Left lung (tissue), 10 donors: ENCODE data around the gene LGALS13. TPM values are rescaled to one million over a fixed set of nuclear protein-coding genes. Genes with fewer than 3 reads are reported as not detected.
"Not testable (repeated sequence)": the region's sequence is repeated elsewhere in the genome, so short reads cannot be mapped to it uniquely, and the experiment has no call there.

Source experiments
- ATAC-seq: fragments of 200-7000 bp; cut with Tn5 transposase; one replicate; pipeline ENCODE4 v1.9.1; 2020; ENCODE audit warnings: moderate library complexity
- DNase-seq, 4 donors: peaks; one replicate each; pipeline ENCODE4 v3.0.0-alpha.2; 2013 to 2020
- H3K27ac ChIP-seq, 2 donors: fragments of 200-600 bp; sonication (generic) in 1 of 2; one replicate each; pipeline versions ENCODE4 v1.5.0 to v1.8.0; 2020 to 2021
- H3K27me3 ChIP-seq, 2 donors: fragments of 200-600 bp; sonication (generic) in 1 of 2; one replicate each; pipeline versions ENCODE4 v1.5.0 to v1.8.0; 2020 to 2021
- H3K36me3 ChIP-seq, 2 donors: fragments of 200-600 bp; sonication (generic) in 1 of 2; one replicate each; pipeline versions ENCODE4 v1.5.0 to v1.8.0; 2020 to 2021
- H3K4me1 ChIP-seq, 2 donors: fragments of 200-600 bp; one replicate each; pipeline ENCODE4 v1.8.0; 2021
- H3K4me3 ChIP-seq, 2 donors: fragments of 200-600 bp; sonication (generic) in 1 of 2; one replicate each; pipeline versions ENCODE4 v1.5.0 to v1.8.0; 2020 to 2021; ENCODE audit warnings: mild to moderate bottlenecking in 1 of 2
- H3K9me3 ChIP-seq, 2 donors: fragments of 200-600 bp; sonication (generic) in 1 of 2; one replicate each; pipeline versions ENCODE4 v1.5.0 to v1.8.0; 2020 to 2021
- CTCF ChIP-seq, 2 donors: fragments of 200-600 bp; sonication (generic) in 1 of 2; IDR thresholded peaks; one replicate each; pipeline versions ENCODE4 v1.5.0 to v1.8.0; 2021; ENCODE audit warnings: antibody characterized with exemption in 2 of 2
- intact Hi-C, 2 donors: fragments of 100-400 bp; cut with DNase I; formaldehyde crosslinking; loops; one replicate each; pipeline versions ENCODE4 v1.11.2 to v1.14.2; 2022
- polyA plus RNA-seq, 6 donors: library from polyadenylated mRNA; unstranded; fragments of 120-200 nt; gene quantifications; one replicate each; pipeline ENCODE4 v1.2.1, GENCODE V29; 2013; ENCODE audit not compliant: insufficient read length in 6 of 6
- total RNA-seq, 2 donors: library from RNA; stranded (reverse); fragmentation: NEBNext Ultra II Directional; extraction: Animal tissue kit (Norgen Biotek cat#: 25700); gene quantifications; one replicate each; pipeline ENCODE4 v1.2.1, GENCODE V29; 2021
- donor health status: DM: no; HTN: yes; CAD: no.
- donor health status: DM: no; HTN: no; CAD: no.

The LGALS13 gene
- total and polyA plus RNA-seq, 8 donors: not detected

- ATAC-seq: no peak
- Histone ChIP-seq H3K4me1 (no peaks in the 10 kb centered on the region), H3K27ac (no peak overlapping the region), H3K27me3 (peaks cover 0 to 10% of the 10 kb centered on the region in 2 donors), H3K4me3 (no peak overlapping the region), H3K36me3 (no peaks in the 10 kb centered on the region), H3K9me3 (no peaks in the 10 kb centered on the region)
- intact Hi-C loops: no loop called here
- no peak for DNase-seq
- TF ChIP-seq CTCF (IDR thresholded peaks at IDR 0.05): no peak
Observed at GRCh38 chr19:39607021-39607420, 4.7 kb downstream of the LGALS13 start.

- no peak overlapping the region for H3K4me3 ChIP-seq
- TF ChIP-seq CTCF (IDR thresholded peaks at IDR 0.05): no peak
- ATAC-seq: no peak
- H3K9me3 ChIP-seq: no peaks in the 10 kb centered on the region
- no peaks in the 10 kb centered on the region for H3K36me3 ChIP-seq
- intact Hi-C loops: no loop called here
- no peak for DNase-seq
- no peak overlapping the region for H3K27ac ChIP-seq
- peaks cover 0 to 8% of the 10 kb centered on the region in 2 donors for H3K27me3 ChIP-seq
- H3K4me1 ChIP-seq: no peaks in the 10 kb centered on the region
Observed at GRCh38 chr19:39607561-39607960, 5.2 kb downstream of the LGALS13 start.

GRCh38 chr19:39613597-39613996 is 11.3 kb downstream of the LGALS13 start:
- intact Hi-C loops: no loop called here
- no peaks in the 10 kb centered on the region for H3K36me3 ChIP-seq
- TF ChIP-seq CTCF (IDR thresholded peaks at IDR 0.05): no peak
- no peak overlapping the region for H3K27ac ChIP-seq
- DNase-seq (no peak), ATAC-seq (no peak)
- peaks cover 0 to 10% of the 10 kb centered on the region in 2 donors for H3K9me3 ChIP-seq
- no peak overlapping the region for H3K4me3 ChIP-seq
- peaks cover 0 to 4% of the 10 kb centered on the region in 2 donors for H3K27me3 ChIP-seq
- no peaks in the 10 kb centered on the region for H3K4me1 ChIP-seq

GRCh38 chr19:39617745-39618144 is 15.4 kb downstream of the LGALS13 start:
- no peaks in the 10 kb centered on the region for H3K4me1 ChIP-seq
- peaks cover 0 to 31% of the 10 kb centered on the region in 2 donors for H3K27me3 ChIP-seq
- H3K9me3 ChIP-seq: peaks cover 0 to 10% of the 10 kb centered on the region in 2 donors
- H3K27ac ChIP-seq: no peak overlapping the region
- intact Hi-C loops: no loop called here
- ATAC-seq (no peak), DNase-seq (no peak)
- no peak overlapping the region for H3K4me3 ChIP-seq
- no peak for TF ChIP-seq CTCF (IDR thresholded peaks at IDR 0.05)
- no peaks in the 10 kb centered on the region for H3K36me3 ChIP-seq

GRCh38 chr19:39623946-39624345 is 21.6 kb downstream of the LGALS13 start:
- Histone ChIP-seq H3K27me3 (peaks cover 0 to 50% of the 10 kb centered on the region in 2 donors), H3K27ac (no peak overlapping the region), H3K4me3 (no peak overlapping the region), H3K36me3 (no peaks in the 10 kb centered on the region), H3K4me1 (no peaks in the 10 kb centered on the region), H3K9me3 (no peaks in the 10 kb centered on the region)
- intact Hi-C loops: no loop called here
- no peak for ATAC-seq
- DNase-seq: no peak
- TF ChIP-seq CTCF (IDR thresholded peaks at IDR 0.05): no peak

GRCh38 chr19:39627631-39628030 is 25.3 kb downstream of the LGALS13 start:
- H3K4me1 ChIP-seq, intact Hi-C loops, H3K36me3 ChIP-seq, H3K9me3 ChIP-seq, DNase-seq, H3K4me3 ChIP-seq, H3K27ac ChIP-seq, ATAC-seq: not testable (repeated sequence)
- peaks cover 0 to 24% of the 10 kb centered on the region in 2 donors for H3K27me3 ChIP-seq
